Neural crest cell (in vitro differentiated cells): ENCODE data around the gene PRL. TPM values are rescaled to one million over a fixed set of nuclear protein-coding genes. Genes with fewer than 3 reads are reported as not detected.

Source experiments
- DNase-seq: peaks from one replicate; pipeline ENCODE4 v3.0.0; 2021; ENCODE audit warnings: low read depth, mixed read lengths, low spot score
- H3K27ac Mint-ChIP-seq: one replicate; pipeline ENCODE4 v1.8.0; 2021; ENCODE audit warnings: mild to moderate bottlenecking, mixed read lengths; ENCODE audit not compliant: unreplicated experiment
- H3K27me3 Mint-ChIP-seq: 2 replicates; pipeline ENCODE4 v1.8.0; 2021; ENCODE audit warnings: low read depth, mild to moderate bottlenecking, mixed read lengths
- H3K36me3 Mint-ChIP-seq: 2 replicates; pipeline ENCODE4 v1.8.0; 2021; ENCODE audit warnings: low read depth, mild to moderate bottlenecking, mixed read lengths
- H3K4me1 Mint-ChIP-seq: 2 replicates; pipeline ENCODE4 v1.8.0; 2021; ENCODE audit warnings: mixed read lengths
- H3K4me3 Mint-ChIP-seq: one replicate; pipeline ENCODE4 v1.8.0; 2021; ENCODE audit warnings: mild to moderate bottlenecking, mixed read lengths
- H3K9me3 Mint-ChIP-seq: 2 replicates; pipeline ENCODE4 v1.8.0; 2021; ENCODE audit warnings: mixed read lengths
- CTCF ChIP-seq: fragments of 200-600 bp; sonication (generic); conservative IDR thresholded peaks from 2 replicates; pipeline ENCODE4 v1.5.0; 2021; ENCODE audit warnings: antibody characterized with exemption, mild to moderate bottlenecking
- total RNA-seq: library from RNA; stranded (reverse); gene quantifications from 2 replicates; pipeline ENCODE4 v1.2.1, GENCODE V29; 2021

Gene PRL
- total RNA-seq, 1 donor from 2014 or later: not detected

GRCh38 chr6:22247916-22248482 is 48.8 kb downstream of the PRL start:
- H3K27ac Mint-ChIP-seq: peak overlapping the region; percentile 81
- H3K9me3 Mint-ChIP-seq: peaks cover 18% of the 10 kb centered on the region
- DNase-seq: no peak
- no peaks in the 10 kb centered on the region for H3K27me3 Mint-ChIP-seq
- H3K4me3 Mint-ChIP-seq: no peak overlapping the region
- peaks cover 12% of the 10 kb centered on the region for H3K36me3 Mint-ChIP-seq
- no peak for TF ChIP-seq CTCF
- peaks cover 48% of the 10 kb centered on the region for H3K4me1 Mint-ChIP-seq

GRCh38 chr6:22240025-22240424 is 56.8 kb downstream of the PRL start:
- no peaks in the 10 kb centered on the region for H3K4me1 Mint-ChIP-seq
- no peak for TF ChIP-seq CTCF
- no peaks in the 10 kb centered on the region for H3K27me3 Mint-ChIP-seq
- no peak overlapping the region for H3K4me3 Mint-ChIP-seq
- H3K36me3 Mint-ChIP-seq: peaks cover 17% of the 10 kb centered on the region
- H3K9me3 Mint-ChIP-seq: peaks cover 18% of the 10 kb centered on the region
- H3K27ac Mint-ChIP-seq: no peak overlapping the region
- no peak for DNase-seq

GRCh38 chr6:22239261-22239921 is 57.4 kb downstream of the PRL start:
- Mint-ChIP-seq H3K36me3 (peaks cover 17% of the 10 kb centered on the region), H3K9me3 (peaks cover 21% of the 10 kb centered on the region), H3K4me3 (no peak overlapping the region), H3K27ac (no peak overlapping the region), H3K27me3 (no peaks in the 10 kb centered on the region), H3K4me1 (no peaks in the 10 kb centered on the region)
- TF ChIP-seq CTCF: no peak
- no peak for DNase-seq

- no peak for TF ChIP-seq CTCF
- H3K4me1 Mint-ChIP-seq: no peaks in the 10 kb centered on the region
Measured at GRCh38 chr6:22238861-22239260, 58.0 kb downstream of the PRL start.

GRCh38 chr6:22237526-22237925 is 59.3 kb downstream of the PRL start:
- Mint-ChIP-seq H3K36me3 (peaks cover 6% of the 10 kb centered on the region), H3K9me3 (peaks cover 7% of the 10 kb centered on the region), H3K4me1 (no peaks in the 10 kb centered on the region), H3K27me3 (no peaks in the 10 kb centered on the region), H3K27ac (no peak overlapping the region), H3K4me3 (no peak overlapping the region)
- TF ChIP-seq CTCF: no peak
- no peak for DNase-seq

More at GRCh38 chr6:22238861-22239260, 58.0 kb downstream of the PRL start:
- peaks cover 17% of the 10 kb centered on the region for H3K9me3 Mint-ChIP-seq
- H3K4me3 Mint-ChIP-seq: no peak overlapping the region
- DNase-seq: no peak
- no peaks in the 10 kb centered on the region for H3K27me3 Mint-ChIP-seq
- peaks cover 17% of the 10 kb centered on the region for H3K36me3 Mint-ChIP-seq
- H3K27ac Mint-ChIP-seq: no peak overlapping the region
